GM21526 (cell line): Measurements from ENCODE around the gene TNFRSF12A.
"Not testable (repeated sequence)": the region's sequence is repeated elsewhere in the genome, so short reads cannot be mapped to it uniquely, and the experiment has no call there.

Experiments used
- ATAC-seq: cut with Tn5 transposase; IDR thresholded peaks from one replicate; pipeline ENCODE4 v1.9.1; 2021; ENCODE audit warnings: moderate library complexity; ENCODE audit not compliant: unreplicated experiment, low FRiP score

The TNFRSF12A gene

GRCh38 chr16:3045758-3046640, 25.8 kb downstream of the TNFRSF12A start, which contains the start of gene MMP25:
TSS of gene MMP25 (plus strand) at chr16:3046561. CDS start at chr16:3046918, 357 bp downstream.
- ATAC-seq = no peak

GRCh38 chr16:3046641-3047386, 26.6 kb downstream of the TNFRSF12A start:
- no peak for ATAC-seq

- no peak for ATAC-seq
These were observed 27.2 kb downstream of the TNFRSF12A start for GRCh38 chr16:3047387-3047720.

GRCh38 chr16:3049921-3050481, 29.8 kb downstream of the TNFRSF12A start:
- no peak for ATAC-seq

GRCh38 chr16:3050487-3050886, 30.3 kb downstream of the TNFRSF12A start:
- ATAC-seq = no peak

GRCh38 chr16:3051009-3051408, 30.8 kb downstream of the TNFRSF12A start:
- no peak for ATAC-seq

GRCh38 chr16:3051494-3051893, 31.3 kb downstream of the TNFRSF12A start:
- ATAC-seq = no peak

GRCh38 chr16:3052571-3053329, 32.6 kb downstream of the TNFRSF12A start:
- ATAC-seq = not testable (repeated sequence)

- ATAC-seq = not testable (repeated sequence)
These were observed 33.2 kb downstream of the TNFRSF12A start for GRCh38 chr16:3053330-3053710.

GRCh38 chr16:3054965-3055733, 35.0 kb downstream of the TNFRSF12A start:
- no peak for ATAC-seq

GRCh38 chr16:3055734-3056115, 35.6 kb downstream of the TNFRSF12A start:
- not testable (repeated sequence) for ATAC-seq

GRCh38 chr16:3056336-3057180, 36.4 kb downstream of the TNFRSF12A start:
- no peak for ATAC-seq

GRCh38 chr16:3057181-3058138, 37.3 kb downstream of the TNFRSF12A start:
- no peak for ATAC-seq

- no peak for ATAC-seq
These were observed 38.2 kb downstream of the TNFRSF12A start for GRCh38 chr16:3058139-3059030.

- peak; percentile 76 for ATAC-seq
These were observed 39.0 kb downstream of the TNFRSF12A start for GRCh38 chr16:3059041-3059722.

- ATAC-seq = no peak
These were observed 39.6 kb downstream of the TNFRSF12A start for GRCh38 chr16:3059723-3060242.
